GM12878 (cell line): ENCODE measurements around the gene FAF1. TPM values are rescaled to one million over a fixed set of nuclear protein-coding genes. Genes with fewer than 3 reads are reported as not detected.

Source experiments
- ATAC-seq: fragments of 200-7000 bp; cut with Tn5 transposase; 3 replicates; pipeline ENCODE4 v1.9.1; 2020; ENCODE audit warnings: mild to moderate bottlenecking, moderate library complexity
- BruUV-seq: library from RNA; stranded (reverse); fragments of 400-500 nt; replicated peaks from 2 replicates; lab custom pipeline; 2021; lab: Mats Ljungman, UMichigan
- CTCF ChIA-PET: fragments of 300-600 bp; sonication (Branson Sonifier 250); formaldehyde crosslinking; extraction: SDS; loops from one replicate; lab custom pipeline; 2021; ENCODE audit warnings: inconsistent platforms; lab: Yijun Ruan, JAX
- POLR2A ChIA-PET: fragments of 350-600 bp; formaldehyde crosslinking; extraction: SDS; loops from one replicate; lab custom pipeline; 2021; ENCODE audit warnings: inconsistent platforms; lab: Charles Lee
- RAD21 ChIA-PET: fragments of 300-600 bp; sonication (Branson Sonifier 250); formaldehyde crosslinking; loops from one replicate; lab custom pipeline; 2023; ENCODE audit warnings: antibody characterized with exemption; ENCODE audit not compliant: unreplicated experiment; lab: Charles Lee
- SMC1A ChIA-PET: fragments of 300-600 bp; sonication (Branson Sonifier 250); formaldehyde crosslinking; loops from one replicate; lab custom pipeline; 2023; ENCODE audit not compliant: unreplicated experiment, uncharacterized antibody; lab: Charles Lee
- DNase-seq: peaks from one replicate; pipeline ENCODE4 v3.0.0-alpha.2; 2011; ENCODE audit warnings: low read depth, low spot score
- FAIRE-seq: peaks from 3 replicates; lab custom pipeline; 2011; peaks lifted over from hg19 to GRCh38; lab: Jason Lieb, UNC
- H2AFZ ChIP-seq: 2 replicates; pipeline ENCODE4 v1.6.0; 2011; ENCODE audit warnings: low read depth, low read length, control low read depth; ENCODE audit not compliant: control insufficient read depth
- H3K27ac ChIP-seq: 2 replicates; pipeline ENCODE4 v1.5.1; 2011; ENCODE audit warnings: control low read depth; ENCODE audit not compliant: control insufficient read depth, insufficient read depth
- H3K27me3 ChIP-seq, 2 experiments: replicated peaks in 1 of 2; 2 replicates each; pipeline versions ENCODE4 v1.6.0 to v1.6.1; 2011; ENCODE audit warnings: low read length in 1 of 2; ENCODE audit not compliant: control insufficient read depth in 2 of 2, insufficient read depth in 2 of 2
- H3K36me3 ChIP-seq, 2 experiments: 2 replicates each; pipeline ENCODE4 v1.5.1; 2011; ENCODE audit warnings: low read length in 1 of 2; ENCODE audit not compliant: control insufficient read depth in 2 of 2, insufficient read depth in 2 of 2
- H3K4me1 ChIP-seq: 2 replicates; pipeline ENCODE4 v1.6.1; 2011; ENCODE audit warnings: mild to moderate bottlenecking, low read length, moderate library complexity, mixed read lengths; ENCODE audit not compliant: control insufficient read depth, insufficient read depth
- H3K4me2 ChIP-seq: 2 replicates; pipeline ENCODE4 v1.6.0; 2011; ENCODE audit warnings: control low read depth; ENCODE audit not compliant: control insufficient read depth, insufficient read depth
- H3K4me3 ChIP-seq: fragments of 200-600 bp; sonication (generic); 2 replicates; pipeline ENCODE4 v1.5.1; 2016
- H3K79me2 ChIP-seq: 2 replicates; pipeline ENCODE4 v1.6.0; 2011; ENCODE audit warnings: low read length; ENCODE audit not compliant: control insufficient read depth, insufficient read depth
- H3K9ac ChIP-seq: 2 replicates; pipeline ENCODE4 v1.8.0; 2011; ENCODE audit warnings: low read length, control low read depth, mixed read lengths; ENCODE audit not compliant: control insufficient read depth, insufficient read depth
- H3K9me3 ChIP-seq: replicated peaks from 3 replicates; pipeline ENCODE4 v1.5.1; 2011; ENCODE audit warnings: mild to moderate bottlenecking, low read length; ENCODE audit not compliant: control insufficient read depth, insufficient read depth
- H4K20me1 ChIP-seq: 2 replicates; pipeline ENCODE4 v1.6.0; 2011; ENCODE audit not compliant: control insufficient read depth, insufficient read depth
- CTCF ChIP-seq, 3 experiments: IDR thresholded peaks in 2 of 3; conservative IDR thresholded peaks in 1 of 3; 2 replicates each; pipeline ENCODE4 v1.5.1; 2011; ENCODE audit warnings: low read depth in 3 of 3, low read length in 3 of 3, mild to moderate bottlenecking in 3 of 3, control low read depth in 2 of 3, moderate library complexity in 2 of 3, inconsistent platforms in 1 of 3, mixed read lengths in 1 of 3; ENCODE audit not compliant: control insufficient read depth in 2 of 3, insufficient read depth in 1 of 3; ENCODE audit errors: extremely low read depth in 1 of 3
- NR2C2 ChIP-seq: IDR thresholded peaks from 2 replicates; pipeline ENCODE4 v1.6.1; 2011; ENCODE audit warnings: borderline replicate concordance, low read depth; ENCODE audit not compliant: control insufficient read depth, insufficient read length
- RAD21 ChIP-seq: IDR thresholded peaks from 2 replicates; pipeline ENCODE4 v1.6.1; 2011; ENCODE audit warnings: mild to moderate bottlenecking, low read depth, low read length, moderate library complexity; ENCODE audit not compliant: insufficient read depth
- SMC3 ChIP-seq: IDR thresholded peaks from 2 replicates; pipeline ENCODE4 v1.6.1; 2011; ENCODE audit warnings: low read length, improper control_type of control experiment, borderline replicate concordance
- STAT1 ChIP-seq: fragments of 450-650 bp; conservative IDR thresholded peaks from 2 replicates; pipeline ENCODE4 v1.6.1; 2014; ENCODE audit warnings: antibody characterized with exemption, mild to moderate bottlenecking
- WGBS: methylation state at CpG from one replicate; pipeline ENCODE4 v1.1.6; 2016; ENCODE audit warnings: low lambda C conversion rate; ENCODE audit not compliant: insufficient replicate concordance, insufficient coverage; ENCODE audit errors: missing lambda C conversion rate; 5-methylcytosine and 5-hydroxymethylcytosine counted together
- in situ Hi-C: fragments of 300-500 bp; cut with MboI; formaldehyde crosslinking; loops from 9 replicates; pipeline ENCODE4 v1.14.3; 2018; ENCODE audit warnings: mixed read lengths
- intact Hi-C: fragments of 100-400 bp; cut with micrococcal nuclease; formaldehyde crosslinking; loops from one replicate; pipeline ENCODE4 v1.14.2; 2022; ENCODE audit not compliant: unreplicated experiment
- polyA plus RNA-seq, 11 experiments: library from polyadenylated mRNA; depleted of rRNA in 4 of 11; unstranded in 6 of 11; stranded (reverse) in 5 of 11; fragments of >200 nt; fragmentation: Nextera tagmentation in 4 of 11; fragmentation: Illumina TruSeq in 1 of 11; extraction: Ambion mirVana in 4 of 11; extraction: Trizol in 1 of 11; gene quantifications; 1 replicate in 1 of 11; 2 replicates in 10 of 11; pipeline versions ENCODE4 v1.2.1 to v1.2.3, GENCODE V29; 2011 to 2016; ENCODE audit warnings: inconsistent platforms in 2 of 11, missing spikeins in 2 of 11, low read depth in 1 of 11
- total RNA-seq, 4 experiments: library from RNA; depleted of rRNA in 3 of 4; stranded (reverse); fragments of >200 nt in 3 of 4; fragmentation: Illumina TruSeq in 1 of 4; extraction: Trizol in 1 of 4; gene quantifications; 2 replicates each; pipeline versions ENCODE4 v1.2.1 to v1.2.3, GENCODE V29; 2013 to 2021
- TF ChIP-seq, protein P1 (sequence below): fragments of 450-650 bp; IDR thresholded peaks from 2 replicates; pipeline ENCODE4 v1.6.1; 2017; ENCODE audit warnings: mild to moderate bottlenecking, low read depth, inconsistent platforms; ENCODE audit not compliant: poor library complexity, severe bottlenecking

The FAF1 gene
- total and polyA plus RNA-seq, 10 of the 15 experiments (the other 5 are each of a cell fraction or from before 2014, with no cell fraction given): 8.6 to 54.5 (median 23.7) TPM

GRCh38 chr1:50774759-50775351 is 185.2 kb downstream of the FAF1 start:
- in situ Hi-C loops (loop anchor here (5.0 to 10.0 kb wide), 2 partner anchors 270 to 417 kb away; no protein-coding TSS in a partner anchor), intact Hi-C loops (loop anchor here (2.0 to 10.0 kb wide), 3 partner anchors 98 to 414 kb away; no protein-coding TSS in a partner anchor)
- no peaks in the 10 kb centered on the region for H3K79me2 ChIP-seq
- no peak overlapping the region for H3K9ac ChIP-seq
- ChIA-PET POLR2A (no interaction called here), SMC1A (interaction anchor here (0.6 to 8.0 kb wide), 15 partner anchors 9 to 415 kb away, joined by 3 to 58 read pairs (median 4); no protein-coding TSS in a partner anchor), RAD21 (interaction anchor here (0.6 to 3.5 kb wide), 9 partner anchors 9 to 522 kb away, joined by 3 to 68 read pairs (median 3); no protein-coding TSS in a partner anchor), CTCF (interaction anchor here (0.6 to 4.7 kb wide), 53 partner anchors 9 to 572 kb away, joined by 3 to 139 read pairs (median 4); no protein-coding TSS in a partner anchor)
- DNase-seq: peak; percentile 11
- H3K36me3 ChIP-seq: peaks cover 0 to 6% of the 10 kb centered on the region in 2 experiments; a peak in 2 of 4 replicates
- WGBS: 6% methylated on average over 2 of the region's 2 CpGs
- FAIRE-seq: peak; percentile 82
- H3K27ac ChIP-seq: no peak overlapping the region
- H3K9me3 ChIP-seq: no peaks in the 10 kb centered on the region
- no peak overlapping the region for H2AFZ ChIP-seq
- H3K4me1 ChIP-seq: no peaks in the 10 kb centered on the region
- BruUV-seq: no TSS peak
- TF ChIP-seq, protein P1, sequence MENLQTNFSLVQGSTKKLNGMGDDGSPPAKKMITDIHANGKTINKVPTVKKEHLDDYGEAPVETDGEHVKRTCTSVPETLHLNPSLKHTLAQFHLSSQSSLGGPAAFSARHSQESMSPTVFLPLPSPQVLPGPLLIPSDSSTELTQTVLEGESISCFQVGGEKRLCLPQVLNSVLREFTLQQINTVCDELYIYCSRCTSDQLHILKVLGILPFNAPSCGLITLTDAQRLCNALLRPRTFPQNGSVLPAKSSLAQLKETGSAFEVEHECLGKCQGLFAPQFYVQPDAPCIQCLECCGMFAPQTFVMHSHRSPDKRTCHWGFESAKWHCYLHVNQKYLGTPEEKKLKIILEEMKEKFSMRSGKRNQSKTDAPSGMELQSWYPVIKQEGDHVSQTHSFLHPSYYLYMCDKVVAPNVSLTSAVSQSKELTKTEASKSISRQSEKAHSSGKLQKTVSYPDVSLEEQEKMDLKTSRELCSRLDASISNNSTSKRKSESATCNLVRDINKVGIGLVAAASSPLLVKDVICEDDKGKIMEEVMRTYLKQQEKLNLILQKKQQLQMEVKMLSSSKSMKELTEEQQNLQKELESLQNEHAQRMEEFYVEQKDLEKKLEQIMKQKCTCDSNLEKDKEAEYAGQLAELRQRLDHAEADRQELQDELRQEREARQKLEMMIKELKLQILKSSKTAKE: no peak
- no peak for TF ChIP-seq NR2C2
- TF ChIP-seq SMC3: peak; percentile 57; the same call in 1 of the 2 replicates
- peak; percentile 79 for TF ChIP-seq RAD21
- TF ChIP-seq STAT1: no peak
- TF ChIP-seq CTCF (IDR thresholded peaks at IDR 0.05 in 2 of 3, conservative IDR thresholded peaks at IDR 0.05 in 1 of 3; ENCODE audit: control insufficient read depth in 2 of 3, extremely low read depth in 1 of 3, insufficient read depth in 1 of 3, low read depth in 3 of 3, low read length in 3 of 3): peak; percentile 50 to 65 (median 53)
- no peak overlapping the region for H3K4me3 ChIP-seq
- H3K4me2 ChIP-seq: no peak overlapping the region
- no peaks in the 10 kb centered on the region for H3K27me3 ChIP-seq
- H4K20me1 ChIP-seq: no peaks in the 10 kb centered on the region
- peak; percentile 79 for ATAC-seq
